Measurements from ENCODE around the gene IGF1R.

The IGF1R gene

DNA sequence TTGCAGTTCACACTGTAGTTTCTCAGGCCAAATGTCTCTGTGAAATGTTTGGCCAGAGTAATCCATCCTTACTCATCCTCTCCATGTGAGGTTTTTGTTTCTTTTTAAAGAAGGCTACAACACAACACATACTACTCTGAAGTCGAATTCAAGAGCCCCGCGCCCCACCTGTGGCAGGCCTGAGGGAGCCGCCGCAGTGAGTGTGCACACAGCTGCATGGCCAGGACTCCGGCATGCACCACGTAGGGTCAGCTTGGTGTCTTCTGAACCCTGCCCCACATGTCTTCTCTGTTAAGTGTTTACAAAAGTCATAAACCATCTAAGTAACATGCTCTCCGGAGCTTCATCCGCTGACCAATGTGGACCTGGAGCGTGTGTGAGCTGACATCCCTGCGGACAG, 300.6 kb downstream of the IGF1R start:
- H3K27me3 ChIP-seq (ENCODE audit: low read depth, low read length): no peaks in the 10 kb centered on the region
- H3K9me3 ChIP-seq (ENCODE audit: control insufficient read depth in 1 of 2, low read length in 2 of 2): no peaks in the 10 kb centered on the region
- H3K4me1 ChIP-seq (ENCODE audit: control insufficient read depth in 1 of 2, insufficient read depth in 2 of 2, low read length in 2 of 2): peaks cover 0 to 13% of the 10 kb centered on the region in 2 donors
- peaks cover 15 to 36% of the 10 kb centered on the region in 2 donors for H3K36me3 ChIP-seq (ENCODE audit: control insufficient read depth in 1 of 2, insufficient read depth in 2 of 2, low read length in 2 of 2)
- H3K4me3 ChIP-seq (ENCODE audit: low read depth in 1 of 2, low read length in 2 of 2): no peak overlapping the region
- no peak overlapping the region for H3K27ac ChIP-seq (ENCODE audit: low read length)

DNA sequence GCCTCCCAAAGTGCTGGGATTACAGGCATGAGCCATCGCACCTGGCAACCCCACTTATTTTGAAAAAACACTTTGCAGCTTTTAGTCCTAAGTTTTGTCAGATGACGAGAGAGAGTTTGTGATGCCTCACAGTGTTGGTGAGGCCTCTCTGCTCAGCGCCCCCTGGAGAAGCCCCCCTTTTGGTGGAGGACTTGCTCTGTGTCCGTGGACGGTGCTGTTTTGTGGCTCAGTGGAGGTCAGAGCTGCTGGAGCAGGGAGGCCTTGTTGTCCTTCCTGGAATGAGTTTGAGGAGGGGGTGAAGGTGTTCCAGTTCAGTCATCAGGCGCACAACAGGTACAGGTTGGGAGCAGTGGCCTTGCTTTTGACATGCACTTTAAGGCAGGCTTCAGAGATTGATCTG, 301.3 kb downstream of the IGF1R start:
- H3K9me3 ChIP-seq (ENCODE audit: control insufficient read depth in 1 of 2, low read length in 2 of 2): no peaks in the 10 kb centered on the region
- H3K27ac ChIP-seq (ENCODE audit: low read length): no peak overlapping the region
- no peak overlapping the region for H3K4me3 ChIP-seq (ENCODE audit: low read depth in 1 of 2, low read length in 2 of 2)
- peaks cover 2 to 16% of the 10 kb centered on the region in 2 donors for H3K4me1 ChIP-seq (ENCODE audit: control insufficient read depth in 1 of 2, insufficient read depth in 2 of 2, low read length in 2 of 2)
- peaks cover 15 to 35% of the 10 kb centered on the region in 2 donors for H3K36me3 ChIP-seq (ENCODE audit: control insufficient read depth in 1 of 2, insufficient read depth in 2 of 2, low read length in 2 of 2)
- H3K27me3 ChIP-seq (ENCODE audit: low read depth, low read length): no peaks in the 10 kb centered on the region

DNA sequence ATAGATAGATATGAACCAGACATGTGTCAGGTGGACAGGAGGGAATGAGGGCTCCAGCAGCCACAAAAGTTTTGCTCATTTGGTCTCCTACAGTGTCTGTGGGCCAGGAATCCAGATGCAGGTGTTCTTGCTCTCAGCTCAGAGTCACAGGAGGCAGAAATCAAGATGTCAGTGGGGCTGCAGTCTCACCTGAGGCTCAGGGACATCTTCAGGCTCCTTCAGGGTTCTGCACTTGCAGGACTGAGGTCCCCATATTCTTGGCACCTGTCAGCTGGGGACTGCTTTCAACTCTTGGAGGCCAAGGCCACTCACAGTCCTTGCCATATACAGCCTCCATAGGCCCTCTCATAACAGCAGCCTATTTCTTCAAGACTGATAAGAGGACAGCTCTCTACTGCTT, 301.9 kb downstream of the IGF1R start:
- H3K27me3 ChIP-seq (ENCODE audit: low read depth, low read length): no peaks in the 10 kb centered on the region
- H3K27ac ChIP-seq (ENCODE audit: low read length): no peak overlapping the region
- no peak overlapping the region for H3K4me3 ChIP-seq (ENCODE audit: low read depth in 1 of 2, low read length in 2 of 2)
- peaks cover 15 to 28% of the 10 kb centered on the region in 2 donors for H3K36me3 ChIP-seq (ENCODE audit: control insufficient read depth in 1 of 2, insufficient read depth in 2 of 2, low read length in 2 of 2)
- peaks cover 4 to 21% of the 10 kb centered on the region in 2 donors for H3K4me1 ChIP-seq (ENCODE audit: control insufficient read depth in 1 of 2, insufficient read depth in 2 of 2, low read length in 2 of 2)
- no peaks in the 10 kb centered on the region for H3K9me3 ChIP-seq (ENCODE audit: control insufficient read depth in 1 of 2, low read length in 2 of 2)

DNA sequence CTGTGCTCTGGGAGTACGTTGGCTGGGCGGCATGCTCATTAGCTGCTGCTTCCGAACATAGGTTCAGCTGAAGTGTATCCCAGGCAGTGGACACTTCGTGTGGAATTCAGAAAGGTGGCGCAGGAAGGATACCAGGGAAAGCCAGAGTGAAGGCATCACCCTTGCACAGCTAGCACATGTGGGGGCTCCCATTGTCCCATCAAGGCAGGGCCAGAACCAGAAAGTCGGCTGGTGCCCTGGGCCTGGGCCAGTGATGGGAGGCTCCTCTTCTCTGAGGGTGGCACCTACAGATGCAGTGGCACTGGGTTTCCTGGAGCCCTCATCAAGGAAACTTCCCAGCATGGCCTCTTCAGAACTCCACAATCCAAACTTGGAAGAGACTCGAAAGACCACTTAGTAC, 302.7 kb downstream of the IGF1R start:
- peaks cover 4 to 29% of the 10 kb centered on the region in 2 donors for H3K4me1 ChIP-seq (ENCODE audit: control insufficient read depth in 1 of 2, insufficient read depth in 2 of 2, low read length in 2 of 2)

DNA sequence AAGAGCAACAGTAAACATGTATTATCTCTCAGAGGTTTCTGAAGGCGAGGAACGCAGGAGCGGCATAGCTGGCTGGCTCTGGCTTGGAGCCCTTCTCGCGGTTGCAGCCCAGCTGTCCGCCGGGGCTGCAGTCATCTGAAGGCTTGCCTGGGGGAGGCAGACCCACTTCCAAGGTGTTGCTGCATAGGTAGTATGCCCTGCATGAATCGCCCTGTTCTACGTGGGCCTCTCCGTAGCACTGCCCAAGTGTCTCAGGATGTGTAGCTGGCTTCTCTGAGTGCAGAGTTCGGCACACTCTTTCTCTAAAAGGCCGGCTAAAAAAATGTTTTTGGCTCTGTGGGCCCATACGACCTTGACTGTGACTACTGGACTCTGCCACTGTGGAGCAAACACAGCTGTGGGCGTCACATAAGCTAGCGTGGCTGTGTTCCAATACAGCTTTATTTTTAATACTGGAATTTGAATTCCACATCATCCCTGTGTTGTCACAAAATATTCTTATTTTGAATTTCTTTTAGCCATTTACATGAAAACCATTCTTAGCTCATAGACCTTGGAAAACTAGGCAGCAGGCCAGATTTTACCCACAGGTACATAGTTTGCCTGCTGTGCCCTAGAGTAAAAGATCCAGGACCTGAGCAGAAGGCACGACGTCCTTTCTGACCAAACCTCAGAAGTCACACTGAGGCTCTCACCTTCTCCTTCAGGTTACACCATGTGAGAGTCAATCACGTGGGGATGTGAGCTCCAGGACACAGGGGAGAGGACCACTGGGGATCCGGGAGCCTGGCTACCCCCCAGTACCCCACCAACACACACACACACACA, 303.4 kb downstream of the IGF1R start:
- H3K4me1 ChIP-seq (ENCODE audit: control insufficient read depth in 1 of 2, insufficient read depth in 2 of 2, low read length in 2 of 2): peaks cover 4 to 33% of the 10 kb centered on the region in 2 donors
- H3K9me3 ChIP-seq (ENCODE audit: control insufficient read depth in 1 of 2, low read length in 2 of 2): no peaks in the 10 kb centered on the region
- peak overlapping the region; percentile 76 for H3K27ac ChIP-seq (ENCODE audit: low read length)
- H3K36me3 ChIP-seq (ENCODE audit: control insufficient read depth in 1 of 2, insufficient read depth in 2 of 2, low read length in 2 of 2): peaks cover 15 to 28% of the 10 kb centered on the region in 2 donors
- H3K27me3 ChIP-seq (ENCODE audit: low read depth, low read length): no peaks in the 10 kb centered on the region
- H3K4me3 ChIP-seq (ENCODE audit: low read depth in 1 of 2, low read length in 2 of 2): no peak overlapping the region

More for the DNA sequence above, 302.7 kb downstream of the IGF1R start:
- H3K27ac ChIP-seq (ENCODE audit: low read length): no peak overlapping the region
- no peaks in the 10 kb centered on the region for H3K27me3 ChIP-seq (ENCODE audit: low read depth, low read length)
- H3K36me3 ChIP-seq (ENCODE audit: control insufficient read depth in 1 of 2, insufficient read depth in 2 of 2, low read length in 2 of 2): peaks cover 15 to 28% of the 10 kb centered on the region in 2 donors
- H3K9me3 ChIP-seq (ENCODE audit: control insufficient read depth in 1 of 2, low read length in 2 of 2): no peaks in the 10 kb centered on the region
- H3K4me3 ChIP-seq (ENCODE audit: low read depth in 1 of 2, low read length in 2 of 2): no peak overlapping the region

DNA sequence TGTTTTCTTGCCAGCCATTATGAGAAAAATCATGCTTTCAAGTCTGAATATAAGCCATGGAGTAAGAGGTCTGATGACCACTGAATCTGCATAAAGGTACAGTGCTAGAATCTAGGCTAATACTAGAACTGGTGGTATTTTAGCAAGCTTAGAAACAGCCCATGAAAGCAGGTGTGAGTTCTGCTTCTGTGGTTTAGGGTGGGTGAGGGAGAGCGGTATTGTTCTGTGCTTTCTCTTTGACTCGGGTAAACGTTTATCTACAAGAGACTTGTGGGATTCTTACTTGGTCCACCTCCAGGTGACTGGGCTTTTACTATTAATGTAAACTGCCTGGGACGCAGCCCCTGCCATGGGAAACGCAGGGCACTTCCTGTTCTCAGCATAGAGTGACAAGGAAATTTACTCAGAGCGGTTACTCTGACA, 304.1 kb downstream of the IGF1R start:
- Histone ChIP-seq H3K4me3 (ENCODE audit: low read depth in 1 of 2, low read length in 2 of 2) (no peak overlapping the region), H3K27me3 (ENCODE audit: low read depth, low read length) (no peaks in the 10 kb centered on the region), H3K4me1 (ENCODE audit: control insufficient read depth in 1 of 2, insufficient read depth in 2 of 2, low read length in 2 of 2) (peaks cover 4 to 33% of the 10 kb centered on the region in 2 donors), H3K9me3 (ENCODE audit: control insufficient read depth in 1 of 2, low read length in 2 of 2) (no peaks in the 10 kb centered on the region), H3K36me3 (ENCODE audit: control insufficient read depth in 1 of 2, insufficient read depth in 2 of 2, low read length in 2 of 2) (peaks cover 18 to 34% of the 10 kb centered on the region in 2 donors), H3K27ac (ENCODE audit: low read length) (peak overlapping the region; percentile 76)

DNA sequence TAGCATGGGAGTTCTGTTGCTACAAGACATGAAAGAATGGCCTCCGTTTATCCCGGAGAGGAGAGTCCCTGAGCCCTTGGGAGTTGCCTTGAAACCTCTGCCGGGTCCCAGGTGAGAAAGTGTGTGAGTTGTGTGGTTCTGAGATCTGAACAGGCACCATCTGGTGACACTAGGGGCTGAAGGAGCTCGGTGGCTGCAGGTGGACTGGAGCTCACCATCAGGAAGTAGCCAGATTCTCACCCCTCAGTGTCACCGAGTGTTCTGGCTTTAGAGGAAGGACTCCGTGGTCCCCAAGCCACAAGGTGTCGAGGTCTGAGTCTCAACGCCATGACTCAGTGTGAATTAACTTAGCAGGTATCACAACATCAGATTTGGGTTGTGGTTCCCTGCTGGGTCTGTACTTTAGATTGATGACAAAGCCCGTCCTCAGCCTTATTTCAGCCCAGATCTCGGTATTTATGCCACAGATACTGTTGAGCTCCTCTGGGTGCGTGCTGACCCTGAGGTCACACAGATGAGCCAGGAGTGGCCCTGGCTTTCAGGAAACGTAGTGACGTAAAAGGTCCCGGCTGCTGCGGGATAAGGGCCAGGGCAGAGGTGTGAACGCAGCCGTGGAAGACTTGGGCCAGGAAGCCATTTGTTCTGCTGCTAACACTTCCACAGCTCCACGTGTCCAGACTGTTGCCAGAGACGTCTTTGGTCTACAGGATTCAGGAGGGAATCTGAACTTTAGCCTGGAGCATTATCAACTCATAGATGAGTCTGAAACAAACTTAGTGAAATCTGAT, 304.9 kb downstream of the IGF1R start:
- H3K27ac ChIP-seq (ENCODE audit: low read length): peak overlapping the region; percentile 76
- peak overlapping the region in 1 of 2 donors; percentile 1 for H3K4me3 ChIP-seq (ENCODE audit: low read depth in 1 of 2, low read length in 2 of 2)
- no peaks in the 10 kb centered on the region for H3K9me3 ChIP-seq (ENCODE audit: control insufficient read depth in 1 of 2, low read length in 2 of 2)
- no peaks in the 10 kb centered on the region for H3K27me3 ChIP-seq (ENCODE audit: low read depth, low read length)
- H3K4me1 ChIP-seq (ENCODE audit: control insufficient read depth in 1 of 2, insufficient read depth in 2 of 2, low read length in 2 of 2): peaks cover 4 to 33% of the 10 kb centered on the region in 2 donors
- peaks cover 24 to 42% of the 10 kb centered on the region in 2 donors for H3K36me3 ChIP-seq (ENCODE audit: control insufficient read depth in 1 of 2, insufficient read depth in 2 of 2, low read length in 2 of 2)

DNA sequence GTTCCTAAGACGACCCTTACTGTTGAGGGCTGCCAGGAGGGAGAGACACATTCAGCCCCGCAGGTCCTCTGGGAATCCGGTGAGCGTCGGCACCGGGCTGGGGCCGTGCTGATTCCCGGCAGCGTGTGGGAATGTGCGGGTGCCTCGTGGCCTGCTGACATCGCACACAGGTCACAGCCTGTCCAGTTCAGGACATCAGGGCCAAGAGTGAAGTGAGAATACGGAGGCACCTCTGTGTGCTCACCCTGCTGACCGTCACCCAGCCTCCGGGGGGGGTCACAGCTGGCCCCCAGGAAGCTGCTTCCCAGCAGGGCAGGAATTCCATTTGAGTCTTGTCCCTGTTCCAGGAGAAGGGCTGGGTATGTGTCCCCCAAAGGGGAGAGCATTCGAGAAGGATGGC, 305.6 kb downstream of the IGF1R start:
- H3K4me1 ChIP-seq (ENCODE audit: control insufficient read depth in 1 of 2, insufficient read depth in 2 of 2, low read length in 2 of 2): peaks cover 4 to 33% of the 10 kb centered on the region in 2 donors
- no peaks in the 10 kb centered on the region for H3K27me3 ChIP-seq (ENCODE audit: low read depth, low read length)
- peak overlapping the region in 1 of 2 donors; percentile 27 for H3K4me3 ChIP-seq (ENCODE audit: low read depth in 1 of 2, low read length in 2 of 2)
- no peaks in the 10 kb centered on the region for H3K9me3 ChIP-seq (ENCODE audit: control insufficient read depth in 1 of 2, low read length in 2 of 2)
- peaks cover 18 to 41% of the 10 kb centered on the region in 2 donors for H3K36me3 ChIP-seq (ENCODE audit: control insufficient read depth in 1 of 2, insufficient read depth in 2 of 2, low read length in 2 of 2)
- peak overlapping the region; percentile 76 for H3K27ac ChIP-seq (ENCODE audit: low read length)

DNA sequence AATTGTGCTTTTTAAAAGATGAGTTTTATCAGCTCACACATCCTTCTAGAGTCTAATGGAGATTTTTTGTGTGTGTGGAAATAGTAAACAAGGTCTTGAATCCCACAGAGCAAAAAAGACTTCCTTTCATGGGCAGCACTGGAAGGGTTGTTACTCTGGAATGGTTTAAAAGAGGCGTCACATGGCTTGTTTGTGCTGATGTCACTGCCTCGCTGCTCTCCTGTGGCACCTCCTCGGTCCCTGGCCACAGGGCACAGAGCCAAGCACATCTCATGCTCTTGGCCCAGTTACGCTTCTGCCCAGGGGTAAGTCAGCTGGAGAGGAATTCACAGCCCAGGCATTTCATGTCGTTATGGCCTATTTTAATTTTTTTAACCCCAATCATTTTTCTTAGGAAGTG, 306.1 kb downstream of the IGF1R start:
- H3K27me3 ChIP-seq (ENCODE audit: low read depth, low read length): no peaks in the 10 kb centered on the region
- H3K4me3 ChIP-seq (ENCODE audit: low read depth in 1 of 2, low read length in 2 of 2): peak overlapping the region in 1 of 2 donors; percentile 27
- H3K9me3 ChIP-seq (ENCODE audit: control insufficient read depth in 1 of 2, low read length in 2 of 2): no peaks in the 10 kb centered on the region
- peaks cover 18 to 43% of the 10 kb centered on the region in 2 donors for H3K36me3 ChIP-seq (ENCODE audit: control insufficient read depth in 1 of 2, insufficient read depth in 2 of 2, low read length in 2 of 2)
- H3K4me1 ChIP-seq (ENCODE audit: control insufficient read depth in 1 of 2, insufficient read depth in 2 of 2, low read length in 2 of 2): peaks cover 4 to 33% of the 10 kb centered on the region in 2 donors
- H3K27ac ChIP-seq (ENCODE audit: low read length): peak overlapping the region; percentile 76

DNA sequence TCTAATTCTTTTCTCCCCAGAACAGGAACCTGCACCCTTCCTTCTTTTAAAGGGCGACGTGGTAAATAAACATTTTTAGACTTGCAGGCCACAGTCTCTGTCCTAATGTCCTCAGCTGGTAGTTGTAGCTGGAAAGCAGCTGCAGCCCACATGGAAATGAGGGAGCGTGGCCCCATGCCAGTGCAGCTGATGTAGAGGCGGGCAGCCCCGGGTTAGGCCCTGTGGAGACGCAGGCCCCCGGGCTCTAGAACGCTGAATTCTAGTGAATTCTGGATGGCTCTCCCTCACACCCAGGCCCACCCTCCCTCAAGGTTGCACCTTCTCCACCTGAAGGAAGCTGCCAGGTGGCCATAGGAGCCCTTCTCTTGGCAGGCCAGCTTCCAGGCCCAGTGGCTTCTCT, 307.0 kb downstream of the IGF1R start:
- H3K27me3 ChIP-seq (ENCODE audit: low read depth, low read length): no peaks in the 10 kb centered on the region
- peaks cover 4 to 33% of the 10 kb centered on the region in 2 donors for H3K4me1 ChIP-seq (ENCODE audit: control insufficient read depth in 1 of 2, insufficient read depth in 2 of 2, low read length in 2 of 2)
- peaks cover 18 to 43% of the 10 kb centered on the region in 2 donors for H3K36me3 ChIP-seq (ENCODE audit: control insufficient read depth in 1 of 2, insufficient read depth in 2 of 2, low read length in 2 of 2)
- peak overlapping the region; percentile 76 for H3K27ac ChIP-seq (ENCODE audit: low read length)
- no peak overlapping the region for H3K4me3 ChIP-seq (ENCODE audit: low read depth in 1 of 2, low read length in 2 of 2)
- H3K9me3 ChIP-seq (ENCODE audit: control insufficient read depth in 1 of 2, low read length in 2 of 2): no peaks in the 10 kb centered on the region

Data from muscle layer of duodenum (tissue), 2 donors.